ENCODE measurements around the gene TRIM28.
"Not testable (repeated sequence)": the region's sequence is repeated elsewhere in the genome, so short reads cannot be mapped to it uniquely, and the experiment has no call there.

TRIM28 gene

DNA sequence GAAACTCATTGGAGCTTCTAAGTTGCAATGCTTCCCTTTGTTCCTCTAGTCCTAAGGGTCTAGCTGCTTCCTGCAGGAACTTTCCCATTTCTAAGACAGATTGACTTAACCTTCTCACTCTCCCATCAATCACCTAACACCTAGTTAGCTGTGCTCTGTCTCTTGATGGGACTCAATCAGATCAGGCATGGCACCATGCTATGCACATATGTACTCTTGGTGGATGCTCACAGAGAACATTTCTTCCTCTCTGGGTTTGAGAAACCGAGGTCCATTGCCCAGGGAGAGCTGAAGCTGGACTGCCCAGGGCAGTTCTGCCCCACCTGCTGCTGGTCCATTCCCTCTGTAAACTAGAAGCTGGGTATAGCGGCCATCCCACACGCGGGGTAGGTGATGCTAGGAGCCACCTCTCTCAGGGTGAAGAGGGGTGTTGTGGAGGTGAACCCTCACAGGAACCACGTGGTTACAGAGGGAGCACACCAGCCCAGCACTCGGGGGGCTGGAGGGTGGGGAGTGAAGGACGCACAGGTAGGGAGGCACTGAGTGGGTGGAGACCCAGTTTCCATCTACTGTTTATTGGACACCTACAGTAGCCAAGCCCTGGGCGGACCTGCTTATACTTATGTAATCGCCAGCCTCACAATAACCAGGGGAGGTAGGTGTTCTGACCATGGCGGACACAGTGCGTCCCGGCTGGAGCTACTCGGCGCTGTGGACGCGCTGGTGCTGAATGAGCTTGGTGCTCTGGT lies 17.7 kb downstream of the TRIM28 start:
- DNase-seq (ENCODE audit: low read depth) = no peak

DNA sequence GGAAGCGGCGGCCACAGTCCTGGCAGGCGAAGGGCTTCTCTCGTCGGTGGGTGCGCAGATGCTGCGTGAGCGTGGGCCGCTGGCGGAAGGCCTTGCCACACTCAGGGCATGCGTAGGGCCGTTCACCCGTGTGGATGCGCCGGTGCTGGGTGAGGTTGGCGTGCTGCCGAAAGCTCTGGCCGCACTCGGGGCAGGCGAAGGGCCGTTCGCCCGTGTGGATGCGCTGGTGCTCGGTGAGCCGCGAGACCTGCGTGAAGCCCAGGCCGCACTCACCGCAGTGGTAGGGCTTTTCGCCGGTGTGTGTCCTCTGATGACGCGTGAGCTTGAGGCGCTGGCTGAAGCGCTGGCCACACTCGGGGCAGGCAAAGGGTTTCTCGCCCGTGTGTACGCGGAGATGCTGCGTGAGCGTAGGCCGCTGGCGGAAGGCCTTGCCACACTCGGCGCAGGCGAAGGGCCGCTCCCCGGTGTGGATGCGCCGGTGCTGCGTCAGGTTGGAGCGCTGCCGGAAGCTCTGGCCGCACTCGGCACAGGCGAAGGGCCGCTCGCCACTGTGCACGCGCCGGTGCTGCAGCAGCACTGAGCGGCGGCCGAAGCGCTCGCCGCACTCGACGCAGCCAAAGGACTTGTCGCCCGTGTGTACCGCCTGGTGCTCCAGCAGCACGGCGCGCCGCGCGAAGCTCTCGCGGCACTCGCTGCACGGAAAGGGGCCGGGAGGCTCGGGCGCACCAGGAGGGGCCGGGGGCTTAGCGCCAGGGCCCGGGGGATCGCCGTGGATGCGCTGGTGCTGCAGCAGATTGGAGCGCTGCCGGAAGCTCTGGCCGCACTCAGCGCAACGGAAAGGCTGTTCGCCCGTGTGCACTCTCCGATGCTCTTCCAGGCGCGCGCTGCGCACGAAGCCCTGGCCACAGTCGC lies 18.5 kb downstream of the TRIM28 start:
- DNase-seq (ENCODE audit: low read depth) = no peak

DNA sequence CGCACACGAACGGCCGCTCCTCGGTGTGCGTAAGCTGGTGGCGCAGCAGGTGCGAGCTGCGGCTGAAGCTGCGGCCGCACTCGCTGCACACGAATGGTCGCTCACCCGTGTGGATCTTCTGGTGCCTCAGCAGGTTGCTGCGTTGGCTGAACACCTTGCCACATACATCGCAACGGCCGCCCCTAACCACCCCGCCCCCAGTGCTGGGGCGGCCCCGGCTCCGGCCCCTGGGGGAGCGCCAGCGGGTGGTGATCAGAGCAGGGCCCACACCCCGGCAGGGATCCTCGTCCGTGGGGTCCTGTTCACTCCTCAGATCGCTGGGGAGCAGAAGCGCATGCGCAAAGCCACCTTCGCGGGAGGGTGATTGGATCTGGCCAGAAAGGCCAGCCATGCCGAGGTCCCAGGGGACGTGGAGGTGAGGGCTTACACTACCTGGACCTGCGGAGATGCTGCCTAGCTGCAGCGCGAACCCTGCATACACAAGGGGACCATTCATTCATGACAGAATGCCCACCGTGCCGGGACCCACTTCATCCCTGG lies 19.2 kb downstream of the TRIM28 start:
- DNase-seq (ENCODE audit: low read depth) = no peak

DNA sequence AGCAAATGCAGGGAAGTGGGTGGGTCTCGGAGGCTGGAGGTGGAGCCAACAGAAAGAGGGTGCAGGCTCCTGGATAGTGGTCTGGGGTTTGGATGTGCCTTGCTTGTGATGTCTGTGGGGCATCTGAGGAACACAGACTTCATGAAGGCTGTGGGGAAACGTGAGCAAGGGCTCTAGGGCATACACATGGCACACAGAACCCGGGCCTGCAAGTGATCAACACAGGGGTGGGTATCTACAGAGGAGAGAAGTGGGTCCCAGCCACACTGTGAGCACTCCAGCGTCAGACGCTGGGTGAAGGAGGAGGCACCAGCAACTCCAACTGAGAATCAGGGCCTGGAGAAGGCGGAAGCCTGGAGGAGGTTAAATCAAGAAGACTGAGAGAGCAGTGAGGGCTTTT lies 20.0 kb downstream of the TRIM28 start:
- DNase-seq (ENCODE audit: low read depth) = no peak

DNA sequence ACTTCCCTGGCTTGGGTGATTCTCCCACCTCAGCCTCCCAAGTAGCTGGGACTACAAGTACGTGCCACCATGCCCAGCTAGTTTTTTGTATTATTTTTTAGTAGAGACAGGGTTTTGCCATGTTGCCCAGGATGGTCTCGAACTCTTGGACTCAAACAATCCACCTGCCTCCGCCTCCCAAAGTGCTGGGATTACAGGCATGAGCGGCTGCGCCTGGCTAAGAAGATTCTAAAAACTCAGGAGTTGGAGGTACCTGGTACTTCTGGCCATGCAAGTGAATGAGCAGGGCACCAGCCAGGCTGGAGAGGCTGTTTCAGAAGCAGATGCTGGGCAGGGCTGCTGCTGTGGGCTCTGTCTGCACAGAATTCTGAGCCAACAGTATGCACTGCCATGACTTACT lies 23.1 kb downstream of the TRIM28 start:
- DNase-seq (ENCODE audit: low read depth) = no peak

DNA sequence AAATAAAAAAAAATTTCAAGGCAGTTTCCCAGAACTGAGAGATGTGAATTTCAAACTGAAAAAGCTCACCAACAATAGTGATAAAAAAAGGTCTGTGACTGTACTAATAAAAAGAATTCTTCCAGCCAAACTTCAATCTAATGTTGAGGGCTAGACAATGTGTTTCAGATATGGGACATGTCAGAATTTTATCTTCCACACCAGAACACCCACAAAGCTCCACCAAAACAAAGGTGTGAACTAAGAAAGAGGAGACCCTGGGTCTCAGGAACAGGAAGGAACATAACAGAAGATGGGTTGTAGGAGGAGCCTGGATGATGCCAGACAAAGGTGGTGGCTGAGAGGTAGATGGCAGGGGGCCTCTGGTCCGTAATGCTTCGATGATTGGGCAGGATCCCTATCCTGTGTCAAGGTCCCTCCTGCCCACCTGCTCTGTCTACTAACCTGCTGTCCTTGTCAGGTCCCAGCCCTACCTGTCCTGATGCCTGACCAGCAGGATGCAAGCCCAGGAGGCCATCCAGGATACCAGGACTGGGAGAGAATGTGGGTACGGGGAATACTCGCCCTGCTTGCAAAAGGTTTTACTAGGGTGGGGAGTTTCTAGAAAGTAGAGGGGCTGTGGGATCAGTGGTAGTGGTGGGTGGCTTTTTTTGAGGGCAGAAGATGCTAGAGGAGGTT lies 24.7 kb downstream of the TRIM28 start:
- no peak for DNase-seq (ENCODE audit: low read depth)

DNA sequence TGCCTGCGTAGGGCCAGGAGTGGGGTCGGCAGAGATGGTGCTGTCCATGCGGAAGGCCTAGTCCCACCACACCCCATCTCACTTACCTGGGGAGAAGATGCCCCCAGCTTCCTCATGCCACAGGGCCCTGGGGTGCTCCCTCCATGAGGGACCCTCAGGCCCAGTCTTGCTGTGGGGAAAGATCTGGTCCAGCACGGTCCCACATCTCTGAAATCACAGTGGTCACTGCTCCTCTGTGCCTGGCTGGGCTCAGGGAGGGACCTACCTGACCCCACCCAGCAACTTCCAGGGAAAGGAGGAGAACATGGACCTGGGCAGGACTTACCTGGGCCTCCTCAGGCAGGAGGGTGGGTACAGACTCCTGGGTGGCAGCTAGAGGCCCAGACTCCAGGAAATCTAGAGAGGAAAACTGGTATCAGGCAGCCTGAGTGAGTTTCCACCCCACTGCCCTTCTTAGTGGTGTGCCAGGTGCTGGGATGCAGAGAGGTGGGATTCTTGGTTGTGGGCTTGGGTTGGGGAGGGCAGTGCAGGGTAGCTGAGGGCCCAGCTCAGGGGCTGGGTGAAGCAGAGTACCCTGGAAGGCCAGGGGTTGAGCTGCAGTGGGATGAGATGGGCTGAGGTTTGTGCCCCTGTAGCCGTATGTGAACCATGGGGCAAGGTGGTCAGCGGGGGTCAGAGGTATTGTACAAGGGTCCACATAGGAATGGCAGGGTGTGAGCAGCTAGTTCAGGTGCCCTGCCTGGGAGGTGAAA lies 25.5 kb downstream of the TRIM28 start:
- no peak for DNase-seq (ENCODE audit: low read depth)

DNA sequence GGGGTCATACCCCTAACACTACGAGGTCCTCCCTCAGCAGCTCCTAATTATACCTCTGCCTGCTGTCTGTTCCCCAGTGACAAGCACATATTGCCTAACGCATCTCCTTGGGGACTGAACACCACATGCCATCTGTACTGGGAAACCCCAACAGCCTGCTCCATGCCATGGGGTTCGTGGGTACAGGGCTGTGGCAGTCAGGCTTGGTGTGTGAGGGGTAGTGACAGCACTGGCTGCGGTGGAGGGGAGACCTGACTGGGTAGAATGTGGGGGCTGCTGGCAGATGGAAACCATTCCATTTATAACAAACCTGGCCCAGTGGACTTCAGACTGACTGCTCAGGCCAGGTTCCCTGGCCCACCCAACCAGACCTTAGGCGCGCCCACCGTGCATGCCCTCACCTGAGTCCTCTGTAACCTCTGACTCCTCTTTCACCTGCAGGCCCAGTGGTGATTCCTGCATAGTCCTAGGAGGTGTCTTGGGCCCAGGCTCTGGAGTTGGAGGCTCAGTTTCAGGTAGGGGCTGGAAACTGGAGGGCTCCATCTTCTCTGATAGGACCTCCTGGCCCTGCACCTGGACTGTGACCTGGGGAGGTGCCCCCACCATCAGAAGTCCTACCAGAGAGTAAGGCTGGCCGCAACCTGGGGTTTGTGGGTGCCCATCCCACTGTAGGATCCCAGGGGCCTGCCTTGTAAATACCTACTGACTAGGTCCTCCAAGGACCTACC lies 26.2 kb downstream of the TRIM28 start:
- no peak for DNase-seq (ENCODE audit: low read depth)

DNA sequence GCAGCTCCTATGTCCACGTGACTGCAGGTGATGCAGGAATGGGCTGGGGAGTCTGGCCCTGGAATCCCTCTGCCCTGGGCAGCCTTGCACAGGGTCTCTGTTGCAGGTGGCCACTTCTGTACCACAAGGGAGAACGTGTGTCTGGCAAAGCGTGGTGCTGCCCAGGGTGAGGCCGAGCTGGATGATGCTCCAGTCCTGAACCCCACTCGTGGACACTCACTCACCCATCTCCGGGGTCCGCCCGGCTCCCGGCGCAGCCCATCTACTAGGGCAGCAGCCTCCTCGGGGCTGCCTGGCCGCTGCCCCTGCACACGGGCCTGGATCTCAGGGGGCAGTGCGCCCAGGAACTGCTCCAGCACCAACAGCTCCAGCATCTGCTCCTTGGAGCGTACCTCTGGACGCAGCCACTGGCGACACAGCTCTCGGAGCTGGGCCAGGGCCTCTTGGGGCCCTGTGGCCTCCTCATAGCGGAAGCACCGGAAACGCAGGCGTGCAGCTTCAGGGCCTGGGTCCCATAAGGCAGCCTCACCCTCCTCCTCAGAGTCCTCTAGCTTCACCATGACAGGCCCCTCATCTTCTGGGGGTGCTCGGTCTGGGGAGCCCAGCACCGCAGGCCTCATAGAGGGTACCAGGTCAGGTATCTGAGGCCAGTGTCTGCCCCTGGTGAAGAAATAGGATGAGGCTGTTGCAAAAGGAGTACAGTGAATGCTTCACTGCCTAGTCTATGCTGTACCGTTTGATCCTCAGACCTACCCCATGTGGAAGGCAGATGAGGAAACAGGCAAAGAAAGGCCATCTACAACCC lies 27.1 kb downstream of the TRIM28 start:
- no peak for DNase-seq (ENCODE audit: low read depth)

DNA sequence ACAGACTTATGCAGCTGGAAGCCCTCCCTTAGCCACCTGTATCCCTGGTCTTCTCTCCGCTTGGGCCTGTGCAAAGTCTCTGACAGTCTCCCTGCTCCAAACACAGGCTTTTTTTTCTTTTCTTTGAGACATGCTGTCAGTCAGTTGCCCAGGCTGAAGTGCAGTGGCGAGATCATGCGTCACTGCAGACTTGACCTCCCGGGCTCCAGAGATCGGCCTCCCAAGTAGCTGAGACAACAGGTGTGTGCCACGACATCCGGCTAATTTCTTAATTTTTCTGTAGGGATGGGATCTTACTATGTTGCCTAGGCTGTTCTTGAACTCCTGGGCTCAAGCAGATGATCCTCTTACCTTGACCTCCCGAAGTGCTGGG lies 27.7 kb downstream of the TRIM28 start:
- no peak for DNase-seq (ENCODE audit: low read depth)

DNA sequence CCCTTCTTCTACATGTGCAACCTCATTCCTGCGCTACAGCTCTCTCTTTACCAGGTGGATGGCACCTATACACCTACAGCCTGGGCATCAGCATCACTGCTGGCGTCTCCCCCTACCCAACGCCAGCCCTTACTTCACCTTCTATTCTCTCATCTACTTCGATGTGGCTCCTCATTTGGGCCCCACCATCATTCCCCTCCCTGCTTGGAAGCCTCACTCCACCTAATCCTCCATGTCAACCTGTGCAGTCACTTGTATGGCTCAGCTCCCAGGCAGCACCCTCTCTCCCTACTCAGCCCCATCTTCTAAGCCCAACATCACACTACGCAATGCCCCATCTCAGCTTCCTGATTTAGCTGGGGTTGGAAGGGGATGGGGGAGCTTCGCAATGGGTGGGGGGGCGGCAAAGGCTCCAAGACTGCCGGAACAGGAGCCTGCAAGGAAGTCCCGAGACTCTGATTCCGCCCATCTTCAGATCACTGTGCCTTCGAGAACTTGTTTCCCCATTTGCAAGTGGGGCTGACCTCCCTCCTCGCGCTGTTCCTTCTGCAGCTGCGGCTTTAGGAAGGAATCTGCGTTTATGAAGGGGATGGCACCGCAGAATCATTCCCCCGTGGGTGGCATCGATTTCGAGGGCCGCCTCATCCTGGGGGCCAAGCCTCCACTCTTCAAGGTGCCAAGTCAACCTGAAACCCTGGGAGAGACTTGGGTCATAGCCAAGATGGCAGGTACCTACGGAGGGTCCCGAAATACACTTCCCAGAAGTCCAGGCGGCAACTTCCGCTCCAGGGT lies 28.4 kb downstream of the TRIM28 start:
- no peak for DNase-seq (ENCODE audit: low read depth)

DNA sequence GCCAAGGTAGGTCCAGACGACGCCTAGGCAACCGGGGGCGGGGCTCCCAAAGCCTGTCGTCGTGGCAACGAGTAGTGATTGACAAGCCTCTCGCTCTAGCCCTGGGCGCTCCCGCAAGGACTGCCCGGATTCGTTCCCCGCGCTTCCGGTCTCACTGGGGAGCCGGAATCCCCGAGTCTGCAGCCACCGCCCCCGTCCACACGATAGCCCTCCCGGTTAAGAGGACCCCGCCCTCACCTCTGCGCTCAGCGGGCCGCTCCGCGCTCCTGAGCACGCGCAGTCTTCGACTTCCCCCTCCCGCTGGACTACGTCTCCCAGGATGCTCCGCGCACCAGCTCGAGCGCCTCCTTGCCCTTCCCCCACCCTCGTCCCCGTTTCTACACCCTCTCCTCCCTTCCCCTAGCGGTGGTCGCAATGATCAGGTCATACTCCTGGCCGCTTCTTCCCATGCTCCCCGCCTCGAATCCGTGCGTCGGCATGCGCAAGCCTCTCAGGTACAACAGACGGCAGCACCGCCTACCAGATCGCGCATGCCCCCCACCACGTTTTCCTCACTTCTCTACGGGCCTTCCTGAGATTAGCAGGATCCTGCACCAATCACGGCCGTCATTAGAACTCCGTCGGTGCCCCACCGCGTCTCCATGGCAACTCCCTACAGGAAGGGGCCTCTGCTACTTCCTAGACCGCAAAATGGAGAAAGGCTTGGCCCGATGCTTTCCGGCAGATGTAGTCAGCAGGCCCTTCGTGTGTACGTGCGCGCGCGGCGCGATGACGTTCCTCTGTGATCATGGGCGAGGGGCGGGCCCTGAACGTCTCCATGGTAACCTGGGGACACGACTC lies 29.2 kb downstream of the TRIM28 start, which contains the start of gene MZF1:
Gene MZF1, minus strand, starts transcription at position 518 of the 840 bp plus-strand sequence. CDS start 1,946 bp downstream, outside the sequence.
- DNase-seq (ENCODE audit: low read depth) = peak; percentile 100

DNA sequence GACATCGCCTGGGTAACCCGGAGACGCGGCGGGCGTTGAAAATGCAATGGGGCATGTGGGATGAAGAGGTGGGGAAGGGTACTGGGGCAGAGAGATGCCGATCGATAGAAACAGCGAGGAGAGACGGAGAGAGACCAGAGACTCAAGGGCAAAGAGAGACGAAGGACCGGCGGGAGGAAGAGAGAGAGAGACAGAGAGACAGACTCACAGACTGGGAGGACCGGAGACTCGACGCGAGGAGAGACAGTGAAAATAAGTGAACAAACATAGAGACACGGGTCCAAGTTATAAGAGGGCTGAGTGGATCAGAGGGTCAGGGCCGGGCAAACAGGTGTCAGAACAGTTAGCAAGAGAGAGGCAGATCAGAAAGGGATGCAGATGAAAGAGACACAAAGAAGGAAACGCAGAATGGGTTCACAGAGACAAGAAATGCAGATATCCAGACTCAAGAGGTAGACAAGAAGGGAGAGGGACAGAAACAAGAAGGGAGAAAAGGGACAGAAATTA lies 29.8 kb downstream of the TRIM28 start:
- DNase-seq (ENCODE audit: low read depth) = no peak

DNA sequence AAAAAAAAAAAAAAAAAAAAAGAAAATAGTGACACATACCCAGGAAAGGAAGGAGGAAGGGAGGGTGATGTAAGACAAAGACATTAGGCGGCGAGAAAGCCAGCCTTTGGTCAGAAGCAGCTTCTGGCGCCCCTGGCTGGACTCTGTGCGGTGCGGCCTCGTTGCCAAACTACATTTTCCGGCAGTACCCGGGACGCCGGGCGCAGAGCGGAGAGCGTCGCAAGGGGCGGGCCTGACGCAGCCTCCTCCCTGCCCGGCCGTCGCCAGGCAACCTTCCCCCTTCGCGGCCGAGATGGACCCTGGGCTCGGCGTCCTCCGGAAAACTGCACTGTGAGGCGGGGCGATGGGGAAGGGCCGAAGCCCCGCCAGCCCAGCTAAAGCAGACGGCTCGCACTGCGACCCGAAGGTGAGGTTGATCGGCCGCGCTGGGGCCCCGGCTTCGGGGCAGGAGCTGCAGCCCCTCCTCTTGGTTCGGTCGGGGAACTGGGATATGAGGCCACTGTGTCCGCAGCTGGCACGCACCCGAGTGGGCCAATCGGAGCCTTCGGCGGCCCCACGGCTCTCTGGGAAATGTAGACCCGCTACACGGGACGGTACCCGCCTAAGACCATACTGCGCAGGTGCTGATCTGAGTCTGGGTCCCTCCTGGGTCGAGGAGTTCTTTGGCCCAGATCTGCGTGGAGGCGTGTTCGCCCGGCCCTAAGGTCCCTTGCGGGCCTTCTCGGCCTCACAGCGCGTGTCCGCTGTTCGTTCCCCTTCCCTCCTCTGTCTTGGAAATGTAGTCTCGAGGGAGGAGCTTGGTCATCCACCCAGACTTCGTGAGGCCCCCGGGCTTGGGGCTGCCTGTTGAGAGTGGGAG lies 31.5 kb downstream of the TRIM28 start:
- DNase-seq (ENCODE audit: low read depth) = peak; percentile 79

DNA sequence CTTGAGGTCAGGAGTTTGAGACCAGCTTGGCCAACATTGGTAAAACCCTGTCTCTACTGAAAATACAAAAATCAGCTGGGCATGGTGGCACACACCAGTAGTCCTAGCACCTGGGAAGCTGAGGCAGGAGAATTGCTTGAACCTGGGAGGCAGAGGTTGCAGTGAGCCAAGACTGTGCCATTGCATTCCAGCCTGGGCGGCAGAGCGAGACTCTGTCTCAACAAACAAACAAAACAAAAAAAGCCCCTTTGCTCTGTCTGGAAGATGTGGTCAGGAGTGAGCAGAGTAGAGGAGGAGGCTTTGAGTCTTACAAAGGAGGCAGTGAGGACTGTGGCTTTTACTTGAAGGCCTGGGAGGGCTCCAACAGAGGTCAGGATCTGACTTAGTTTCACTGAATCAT lies 33.7 kb downstream of the TRIM28 start:
- DNase-seq (ENCODE audit: low read depth) = not testable (repeated sequence)

DNA sequence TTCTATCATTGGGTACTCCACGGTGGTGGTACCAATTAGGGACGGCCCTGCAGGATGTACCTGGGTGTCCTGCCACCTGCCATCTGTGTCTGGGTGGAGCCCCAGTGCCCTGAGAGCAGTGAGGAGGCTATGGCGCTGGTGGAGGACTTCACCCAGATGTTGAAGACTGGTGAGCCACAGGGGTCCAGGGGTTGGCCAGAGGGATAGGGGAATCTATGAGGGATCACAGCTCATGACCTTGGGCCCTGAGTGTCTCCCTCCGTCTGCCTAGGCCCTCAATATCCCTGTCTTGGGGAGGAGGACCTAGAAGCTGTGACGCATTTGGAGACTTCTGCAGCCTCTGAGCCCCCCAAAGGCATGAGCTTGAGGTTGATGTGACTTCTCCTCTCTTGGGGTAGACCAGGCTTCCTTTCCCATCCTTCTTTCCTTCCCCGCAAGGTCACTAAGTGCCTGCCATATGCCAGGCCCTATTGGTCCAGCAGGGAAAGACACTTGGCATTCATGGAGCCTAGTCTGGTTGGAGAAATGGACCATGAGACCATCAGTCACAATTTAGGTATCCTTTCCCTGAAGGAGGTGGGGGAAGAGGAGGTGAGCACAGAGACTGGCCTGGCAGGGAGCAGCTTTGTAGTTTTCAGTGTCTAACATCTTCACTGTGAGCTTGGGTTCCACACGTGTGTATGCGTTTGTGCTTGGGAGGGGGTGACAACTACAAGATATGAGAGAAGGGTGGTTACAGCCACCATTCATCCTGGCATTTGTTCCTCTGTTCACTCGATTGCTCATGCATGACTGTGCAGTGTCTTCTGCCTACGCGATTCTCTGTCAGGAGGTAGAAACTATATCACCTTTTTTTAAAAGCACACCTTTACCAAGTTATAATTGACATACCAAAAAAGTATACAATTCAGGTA lies 34.4 kb downstream of the TRIM28 start:
- DNase-seq (ENCODE audit: low read depth) = no peak
